ENCODE data around the gene SLC34A3.

GRCh38 chr9:137212520-137212919 is 18.2 kb upstream of the SLC34A3 start:
- 0 out of 2 replicates have a peak, but pooled peaks have one; percentile 4 for TF ChIP-seq CTCF (IDR thresholded peaks at IDR 0.05; ENCODE audit: low read depth, low read length)
- no peak for TF ChIP-seq EZH2phosphoT487 (IDR thresholded peaks at IDR 0.05; ENCODE audit: low read depth)

Data from OCI-LY3 (cell line).